GM06990 (cell line): ENCODE results near the gene CDT1.
"Not testable (repeated sequence)": the region's sequence is repeated elsewhere in the genome, so short reads cannot be mapped to it uniquely, and the experiment has no call there.

ENCODE experiments used
- DNase-seq: peaks from one replicate; pipeline ENCODE4 v3.0.0-alpha.2; 2011; ENCODE audit not compliant: insufficient read length; ENCODE audit errors: extremely low read depth
- H3K27me3 ChIP-seq: replicated peaks from 2 replicates; pipeline ENCODE4 v1.6.0; 2011; ENCODE audit warnings: low read length; ENCODE audit not compliant: control insufficient read depth, insufficient read depth
- H3K36me3 ChIP-seq: 2 replicates; pipeline ENCODE4 v1.5.1; 2011; ENCODE audit warnings: low read length; ENCODE audit not compliant: control insufficient read depth, insufficient read depth
- H3K4me3 ChIP-seq: replicated peaks from 2 replicates; pipeline ENCODE4 v1.5.1; 2011; ENCODE audit warnings: low read depth, mild to moderate bottlenecking, control low read depth, low read length
- TF ChIP-seq, protein P1 (sequence below): IDR thresholded peaks from 2 replicates; pipeline ENCODE4 v1.5.1; 2011; ENCODE audit warnings: low read length, control low read depth, mild to moderate bottlenecking, inconsistent platforms; ENCODE audit not compliant: insufficient read depth, poor library complexity, severe bottlenecking

Gene CDT1

DNA sequence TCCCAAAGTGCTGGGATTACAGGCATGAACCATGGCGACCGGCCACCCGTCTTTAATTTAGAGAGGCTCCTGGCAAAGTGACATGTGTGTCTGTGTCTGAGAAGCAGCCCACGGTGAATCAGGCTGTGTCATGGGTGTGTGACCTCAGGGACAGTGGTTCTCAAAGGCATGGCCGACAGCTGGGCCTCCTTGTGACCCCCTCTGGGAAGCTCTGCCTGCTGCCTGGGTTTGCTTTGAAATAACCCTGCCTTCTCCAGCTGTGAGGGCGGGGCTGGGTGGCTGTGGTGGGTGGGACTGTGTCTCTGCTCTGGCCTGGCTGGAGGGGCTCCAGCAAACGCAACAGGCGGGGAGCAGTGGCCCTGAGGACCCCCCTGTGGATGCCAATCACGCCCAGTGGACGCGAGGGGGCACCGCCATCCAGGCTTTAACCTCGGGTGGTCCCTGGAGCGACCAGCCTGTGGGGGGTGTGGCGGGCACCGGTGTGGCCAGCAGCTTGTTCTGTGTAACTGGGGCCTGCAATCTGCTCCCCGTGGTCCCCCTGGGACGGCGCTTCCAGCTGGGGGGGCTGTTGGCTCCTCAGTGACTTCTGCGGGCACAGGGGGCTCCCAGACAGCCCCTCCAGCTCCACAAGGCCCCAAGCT, 16.9 kb downstream of the CDT1 start:
- Histone ChIP-seq H3K4me3 (no peak overlapping the region), H3K36me3 (peaks cover 3% of the 10 kb centered on the region), H3K27me3 (no peaks in the 10 kb centered on the region)
- DNase-seq, result no peak
- TF ChIP-seq, protein P1, sequence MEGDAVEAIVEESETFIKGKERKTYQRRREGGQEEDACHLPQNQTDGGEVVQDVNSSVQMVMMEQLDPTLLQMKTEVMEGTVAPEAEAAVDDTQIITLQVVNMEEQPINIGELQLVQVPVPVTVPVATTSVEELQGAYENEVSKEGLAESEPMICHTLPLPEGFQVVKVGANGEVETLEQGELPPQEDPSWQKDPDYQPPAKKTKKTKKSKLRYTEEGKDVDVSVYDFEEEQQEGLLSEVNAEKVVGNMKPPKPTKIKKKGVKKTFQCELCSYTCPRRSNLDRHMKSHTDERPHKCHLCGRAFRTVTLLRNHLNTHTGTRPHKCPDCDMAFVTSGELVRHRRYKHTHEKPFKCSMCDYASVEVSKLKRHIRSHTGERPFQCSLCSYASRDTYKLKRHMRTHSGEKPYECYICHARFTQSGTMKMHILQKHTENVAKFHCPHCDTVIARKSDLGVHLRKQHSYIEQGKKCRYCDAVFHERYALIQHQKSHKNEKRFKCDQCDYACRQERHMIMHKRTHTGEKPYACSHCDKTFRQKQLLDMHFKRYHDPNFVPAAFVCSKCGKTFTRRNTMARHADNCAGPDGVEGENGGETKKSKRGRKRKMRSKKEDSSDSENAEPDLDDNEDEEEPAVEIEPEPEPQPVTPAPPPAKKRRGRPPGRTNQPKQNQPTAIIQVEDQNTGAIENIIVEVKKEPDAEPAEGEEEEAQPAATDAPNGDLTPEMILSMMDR, result no peak

DNA sequence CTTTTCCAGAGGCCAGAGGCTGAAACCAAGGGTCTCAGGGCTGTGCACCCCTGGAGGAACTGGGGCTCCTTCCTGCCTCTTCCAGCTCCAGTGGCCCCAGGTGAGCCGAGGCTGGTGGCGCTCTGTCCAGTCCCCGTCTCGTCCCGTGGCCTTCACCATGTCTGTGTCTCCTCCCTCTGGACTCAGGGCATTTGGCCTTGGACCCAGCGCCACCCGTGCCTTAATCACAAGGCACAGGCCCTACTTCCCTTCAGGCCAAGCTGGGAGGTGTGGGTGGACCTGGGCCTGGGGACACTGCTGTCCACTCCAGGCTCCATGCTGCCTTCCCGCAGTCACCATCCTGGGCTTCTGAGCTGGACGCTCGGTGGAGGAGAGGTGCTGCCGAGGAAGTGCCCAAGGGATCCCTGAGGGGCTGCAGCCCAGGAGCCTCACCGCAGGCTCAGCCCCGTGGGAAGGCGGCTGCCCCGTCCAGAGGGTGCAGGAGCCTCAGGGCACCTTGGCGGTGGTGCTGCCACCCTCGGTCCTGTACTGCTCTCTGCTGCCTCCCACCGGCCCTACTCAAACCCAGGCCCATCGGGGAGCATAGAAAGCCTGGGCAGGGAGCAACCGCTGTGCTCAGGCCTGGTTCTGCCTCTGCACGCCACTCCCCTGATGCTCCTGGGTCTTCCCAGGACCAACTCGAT, 17.7 kb downstream of the CDT1 start:
- no peak for DNase-seq
- Histone ChIP-seq H3K4me3 (no peak overlapping the region), H3K27me3 (no peaks in the 10 kb centered on the region), H3K36me3 (peaks cover 3% of the 10 kb centered on the region)
- TF ChIP-seq, protein P1, result no peak

DNA sequence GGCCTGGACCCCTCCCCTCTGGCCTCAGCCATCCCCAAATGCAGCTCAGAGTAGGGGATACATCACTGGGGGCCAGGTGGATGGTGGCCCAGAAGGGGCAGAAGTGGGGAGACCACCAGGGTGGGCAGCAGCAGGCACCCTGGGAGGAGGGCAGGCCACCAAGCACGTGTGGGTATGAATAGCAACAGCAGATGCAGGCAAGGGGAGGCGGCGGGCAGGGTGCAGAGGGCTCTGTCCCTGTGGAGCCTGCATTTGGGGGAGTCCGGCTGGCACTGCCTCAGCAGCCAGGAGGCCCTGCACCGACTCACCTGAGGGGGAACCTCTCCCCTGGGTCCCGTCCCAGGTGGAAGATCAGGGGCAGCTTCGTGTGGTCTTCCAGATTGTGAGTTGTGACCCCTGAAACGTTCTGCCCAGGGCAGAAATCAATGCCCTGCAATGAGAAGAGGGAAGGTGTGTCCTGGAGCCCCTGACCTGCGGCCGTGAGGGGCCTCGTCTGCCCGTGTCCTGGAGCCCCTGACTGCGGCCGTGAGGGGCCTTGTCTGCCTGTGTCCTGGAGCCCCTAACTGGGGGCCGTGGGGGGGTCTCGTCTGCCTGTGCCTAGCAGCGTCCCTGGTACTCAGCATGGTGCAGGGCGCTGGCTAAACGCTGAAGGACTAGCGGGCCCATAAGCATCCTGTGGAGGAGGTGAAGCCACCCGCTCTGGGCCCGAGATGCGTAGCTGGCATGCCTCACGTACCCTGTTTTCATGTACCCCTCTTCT, 18.9 kb downstream of the CDT1 start:
- no peak for DNase-seq
- H3K4me3 ChIP-seq, result no peak overlapping the region
- H3K27me3 ChIP-seq, result no peaks in the 10 kb centered on the region
- TF ChIP-seq, protein P1, result no peak
- peaks cover 3% of the 10 kb centered on the region for H3K36me3 ChIP-seq

DNA sequence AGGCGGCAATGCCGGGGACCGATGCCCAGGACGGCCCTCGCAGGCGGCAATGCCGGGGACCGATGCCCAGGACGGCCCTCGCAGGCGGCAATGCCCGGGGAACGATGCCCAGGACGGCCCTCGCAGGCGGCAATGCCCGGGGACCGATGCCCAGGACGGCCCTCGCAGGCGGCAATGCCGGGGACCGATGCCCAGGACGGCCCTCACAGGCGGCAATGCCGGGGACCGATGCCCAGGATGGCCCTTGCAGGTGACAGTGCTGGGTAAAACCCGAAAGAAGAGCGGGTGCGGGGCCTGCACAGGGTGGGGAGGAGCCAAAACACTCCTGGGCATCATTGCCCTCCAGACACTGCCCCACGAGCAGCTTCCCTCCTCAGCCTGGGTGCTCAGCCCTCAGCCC, 20.1 kb downstream of the CDT1 start:
- DNase-seq, H3K36me3 ChIP-seq, H3K27me3 ChIP-seq, H3K4me3 ChIP-seq: not testable (repeated sequence)

DNA sequence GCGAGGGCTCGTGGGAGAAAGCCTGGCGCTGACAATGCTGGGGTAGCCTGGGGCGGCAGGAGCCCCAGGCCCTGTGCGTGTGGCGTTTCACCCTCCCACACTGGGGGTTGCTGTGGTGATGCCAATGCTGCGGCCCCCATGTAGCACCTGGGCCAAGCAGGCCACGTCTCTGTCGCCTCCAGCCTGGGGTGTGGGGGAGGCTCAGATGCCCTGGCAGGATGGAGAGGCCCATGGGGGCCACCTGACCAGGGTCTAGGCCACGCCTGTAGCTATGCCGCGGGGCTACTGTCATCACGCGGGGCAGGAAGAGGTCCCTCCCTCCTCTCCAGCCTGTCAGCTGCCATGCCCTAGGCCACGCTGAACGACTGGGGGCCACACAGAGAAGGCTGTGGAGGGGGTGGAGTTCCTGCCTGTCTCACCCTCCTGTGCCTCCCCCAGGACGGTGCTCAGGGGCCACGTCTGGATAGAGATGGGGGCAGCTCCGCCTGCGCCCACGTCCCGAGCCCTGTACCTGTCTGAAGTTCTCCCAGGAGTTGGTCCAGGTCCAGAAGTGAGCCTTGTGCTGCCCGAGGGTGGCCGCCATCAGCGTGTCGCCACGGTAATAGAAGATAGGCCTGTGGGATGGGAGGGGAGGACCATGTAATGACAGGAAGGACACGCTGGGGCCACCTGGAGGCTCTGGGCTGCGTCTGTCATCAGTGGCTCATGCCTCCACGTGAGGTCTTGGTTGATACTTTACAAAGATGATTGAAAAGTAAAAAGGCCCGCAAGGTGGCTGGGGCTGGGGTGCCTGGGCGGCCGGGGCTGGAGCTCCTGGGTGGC, 20.9 kb downstream of the CDT1 start:
- TF ChIP-seq, protein P1, result no peak
- Histone ChIP-seq H3K36me3 (peaks cover 3% of the 10 kb centered on the region), H3K4me3 (no peak overlapping the region), H3K27me3 (no peaks in the 10 kb centered on the region)
- DNase-seq, result no peak

DNA sequence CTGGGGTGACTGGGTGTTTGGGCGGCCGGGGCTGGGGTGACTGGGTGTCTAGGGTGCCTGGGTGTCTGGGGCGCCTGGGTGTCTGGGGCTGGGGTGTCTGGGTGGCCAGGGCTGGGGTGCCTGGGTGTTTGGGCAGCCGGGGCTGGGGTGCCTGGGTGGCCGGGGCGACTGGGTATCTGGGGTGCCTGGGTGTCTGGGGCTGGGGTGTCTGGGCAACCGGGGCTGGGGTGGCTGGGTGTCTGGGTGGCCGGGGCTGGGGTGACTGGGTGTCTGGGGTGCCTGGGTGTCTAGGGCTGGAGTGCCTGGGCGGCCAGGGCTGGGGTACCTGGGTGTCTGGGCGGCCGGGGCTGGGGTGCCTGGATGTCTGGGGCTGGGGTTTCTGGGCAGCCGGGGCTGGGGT, 21.6 kb downstream of the CDT1 start:
- TF ChIP-seq, protein P1, result no peak
- Histone ChIP-seq H3K4me3 (no peak overlapping the region), H3K36me3 (peaks cover 3% of the 10 kb centered on the region), H3K27me3 (no peaks in the 10 kb centered on the region)
- DNase-seq, result no peak
